Measurements from ENCODE around the gene CASK. TPM values are rescaled to one million over a fixed set of nuclear protein-coding genes. Genes with fewer than 3 reads are reported as not detected.
A peak's percentile ranks its signal among the peaks of the same experiment; 100 is the strongest.

The CASK gene, protein sequence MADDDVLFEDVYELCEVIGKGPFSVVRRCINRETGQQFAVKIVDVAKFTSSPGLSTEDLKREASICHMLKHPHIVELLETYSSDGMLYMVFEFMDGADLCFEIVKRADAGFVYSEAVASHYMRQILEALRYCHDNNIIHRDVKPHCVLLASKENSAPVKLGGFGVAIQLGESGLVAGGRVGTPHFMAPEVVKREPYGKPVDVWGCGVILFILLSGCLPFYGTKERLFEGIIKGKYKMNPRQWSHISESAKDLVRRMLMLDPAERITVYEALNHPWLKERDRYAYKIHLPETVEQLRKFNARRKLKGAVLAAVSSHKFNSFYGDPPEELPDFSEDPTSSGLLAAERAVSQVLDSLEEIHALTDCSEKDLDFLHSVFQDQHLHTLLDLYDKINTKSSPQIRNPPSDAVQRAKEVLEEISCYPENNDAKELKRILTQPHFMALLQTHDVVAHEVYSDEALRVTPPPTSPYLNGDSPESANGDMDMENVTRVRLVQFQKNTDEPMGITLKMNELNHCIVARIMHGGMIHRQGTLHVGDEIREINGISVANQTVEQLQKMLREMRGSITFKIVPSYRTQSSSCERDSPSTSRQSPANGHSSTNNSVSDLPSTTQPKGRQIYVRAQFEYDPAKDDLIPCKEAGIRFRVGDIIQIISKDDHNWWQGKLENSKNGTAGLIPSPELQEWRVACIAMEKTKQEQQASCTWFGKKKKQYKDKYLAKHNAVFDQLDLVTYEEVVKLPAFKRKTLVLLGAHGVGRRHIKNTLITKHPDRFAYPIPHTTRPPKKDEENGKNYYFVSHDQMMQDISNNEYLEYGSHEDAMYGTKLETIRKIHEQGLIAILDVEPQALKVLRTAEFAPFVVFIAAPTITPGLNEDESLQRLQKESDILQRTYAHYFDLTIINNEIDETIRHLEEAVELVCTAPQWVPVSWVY
- 7.0 TPM for polyA plus RNA-seq (2012; ENCODE audit: missing spikeins)

- peak; percentile 78 for FAIRE-seq
- TF ChIP-seq POLR2AphosphoS5 (IDR thresholded peaks at IDR 0.05; ENCODE audit: low read depth, low read length), result no peak
- no peak for TF ChIP-seq POLR2A (IDR thresholded peaks at IDR 0.05; ENCODE audit: low read depth, low read length)
- TF ChIP-seq TAF1 (IDR thresholded peaks at IDR 0.05; ENCODE audit: borderline replicate concordance, low read depth, low read length), result no peak
- peak; percentile 55 for DNase-seq (ENCODE audit: insufficient read length)
These were observed at the start of gene CASK for GRCh38 chrX:41923211-41923977. CASK (minus strand) TSS chrX:41923554; CDS start chrX:41922988, 566 bp downstream.

- no peak for FAIRE-seq
These were observed 48.0 kb upstream of the CASK start for GRCh38 chrX:41971346-41971745.

DNA sequence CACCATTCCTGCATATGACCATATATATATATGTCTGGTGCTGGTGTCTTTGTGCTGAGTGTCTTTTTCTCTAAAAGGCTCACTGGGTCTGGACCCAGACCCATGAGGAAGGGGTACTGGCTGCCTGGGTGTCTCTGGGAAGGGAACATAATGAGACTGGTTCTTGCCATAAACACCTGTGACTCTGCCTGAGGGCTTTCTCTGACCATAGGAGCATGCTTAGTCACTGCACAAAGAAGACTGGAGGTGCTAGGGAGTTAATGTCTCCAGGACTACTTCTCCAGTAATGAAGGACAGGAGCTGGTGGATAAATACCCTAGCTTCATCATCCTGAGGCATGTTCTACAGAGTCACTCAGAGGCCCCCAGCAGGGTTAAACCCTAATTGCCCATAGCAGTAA is 47.1 kb upstream of the CASK start:
- FAIRE-seq (no peak), DNase-seq (ENCODE audit: insufficient read length) (no peak)
- no peak for TF ChIP-seq TAF1 (IDR thresholded peaks at IDR 0.05; ENCODE audit: borderline replicate concordance, low read depth, low read length)
- no peak for TF ChIP-seq POLR2AphosphoS5 (IDR thresholded peaks at IDR 0.05; ENCODE audit: low read depth, low read length)
- TF ChIP-seq POLR2A (IDR thresholded peaks at IDR 0.05; ENCODE audit: low read depth, low read length), result no peak

More at GRCh38 chrX:41971346-41971745, 48.0 kb upstream of the CASK start:
- TF ChIP-seq TAF1 (IDR thresholded peaks at IDR 0.05; ENCODE audit: borderline replicate concordance, low read depth, low read length) (no peak), POLR2AphosphoS5 (IDR thresholded peaks at IDR 0.05; ENCODE audit: low read depth, low read length) (no peak), POLR2A (IDR thresholded peaks at IDR 0.05; ENCODE audit: low read depth, low read length) (no peak)
- no peak for DNase-seq (ENCODE audit: insufficient read length)

GRCh38 chrX:41963348-41963747 is 40.0 kb upstream of the CASK start:
- DNase-seq (ENCODE audit: insufficient read length) (no peak), FAIRE-seq (no peak)

DNA sequence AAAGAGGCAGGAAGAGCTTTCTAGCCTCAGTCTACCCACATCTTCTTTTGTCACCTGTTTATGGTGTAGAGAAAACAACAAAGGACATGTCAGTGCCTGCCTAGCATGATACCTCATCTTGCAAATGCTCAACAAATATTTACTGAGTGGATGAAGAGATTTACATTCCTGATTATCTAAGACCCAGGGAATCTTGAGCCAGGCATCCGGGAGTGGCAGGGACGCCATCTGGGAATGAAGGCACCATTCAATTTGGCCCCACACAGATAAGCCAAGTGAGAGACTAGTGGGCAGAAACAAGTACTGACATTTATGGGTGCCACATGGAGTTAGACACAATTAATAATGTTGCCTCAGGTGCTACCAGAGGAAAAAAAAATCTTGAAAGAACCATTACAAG is 36.8 kb upstream of the CASK start:
- FAIRE-seq (no peak), DNase-seq (ENCODE audit: insufficient read length) (no peak)
- TF ChIP-seq POLR2AphosphoS5 (IDR thresholded peaks at IDR 0.05; ENCODE audit: low read depth, low read length) (no peak), POLR2A (IDR thresholded peaks at IDR 0.05; ENCODE audit: low read depth, low read length) (no peak), TAF1 (IDR thresholded peaks at IDR 0.05; ENCODE audit: borderline replicate concordance, low read depth, low read length) (no peak)

More at GRCh38 chrX:41963348-41963747, 40.0 kb upstream of the CASK start:
- TF ChIP-seq POLR2A (IDR thresholded peaks at IDR 0.05; ENCODE audit: low read depth, low read length) (no peak), POLR2AphosphoS5 (IDR thresholded peaks at IDR 0.05; ENCODE audit: low read depth, low read length) (no peak), TAF1 (IDR thresholded peaks at IDR 0.05; ENCODE audit: borderline replicate concordance, low read depth, low read length) (no peak)

- TF ChIP-seq POLR2A (IDR thresholded peaks at IDR 0.05; ENCODE audit: low read depth, low read length) (no peak), TAF1 (IDR thresholded peaks at IDR 0.05; ENCODE audit: borderline replicate concordance, low read depth, low read length) (no peak), POLR2AphosphoS5 (IDR thresholded peaks at IDR 0.05; ENCODE audit: low read depth, low read length) (no peak)
- DNase-seq (ENCODE audit: insufficient read length) (no peak), FAIRE-seq (no peak)
These were observed 35.5 kb upstream of the CASK start for GRCh38 chrX:41958861-41959260.

DNA sequence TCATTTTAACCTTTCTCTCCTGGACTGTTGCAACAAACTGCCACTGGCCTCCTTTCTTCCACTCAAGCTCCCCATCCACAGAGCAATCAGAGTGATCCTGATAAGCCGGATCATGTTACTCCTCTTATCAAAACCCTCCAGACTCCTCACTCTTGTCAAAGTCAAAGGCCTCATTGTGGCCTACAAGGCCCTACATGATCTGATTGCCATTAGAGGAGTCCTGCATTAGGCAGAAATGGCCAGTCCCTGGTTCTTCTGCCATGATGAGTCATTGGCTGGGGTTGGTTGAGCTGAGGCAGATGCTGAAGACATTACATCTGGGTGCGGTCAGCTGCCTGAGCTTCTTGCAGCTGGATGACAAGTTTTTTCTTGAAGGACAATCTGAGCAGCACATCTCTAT is 32.7 kb upstream of the CASK start:
- FAIRE-seq (no peak), DNase-seq (ENCODE audit: insufficient read length) (no peak)
- no peak for TF ChIP-seq TAF1 (IDR thresholded peaks at IDR 0.05; ENCODE audit: borderline replicate concordance, low read depth, low read length)
- TF ChIP-seq POLR2A (IDR thresholded peaks at IDR 0.05; ENCODE audit: low read depth, low read length), result no peak
- no peak for TF ChIP-seq POLR2AphosphoS5 (IDR thresholded peaks at IDR 0.05; ENCODE audit: low read depth, low read length)

GRCh38 chrX:41952102-41952501 is 28.7 kb upstream of the CASK start:
- no peak for DNase-seq (ENCODE audit: insufficient read length)
- FAIRE-seq, result no peak
- TF ChIP-seq TAF1 (IDR thresholded peaks at IDR 0.05; ENCODE audit: borderline replicate concordance, low read depth, low read length) (no peak), POLR2AphosphoS5 (IDR thresholded peaks at IDR 0.05; ENCODE audit: low read depth, low read length) (no peak), POLR2A (IDR thresholded peaks at IDR 0.05; ENCODE audit: low read depth, low read length) (no peak)

GRCh38 chrX:41946989-41947612 is 23.7 kb upstream of the CASK start:
- DNase-seq (ENCODE audit: insufficient read length) (no peak), FAIRE-seq (no peak)
- TF ChIP-seq POLR2A (IDR thresholded peaks at IDR 0.05; ENCODE audit: low read depth, low read length), result no peak
- TF ChIP-seq POLR2AphosphoS5 (IDR thresholded peaks at IDR 0.05; ENCODE audit: low read depth, low read length), result no peak
- TF ChIP-seq TAF1 (IDR thresholded peaks at IDR 0.05; ENCODE audit: borderline replicate concordance, low read depth, low read length), result no peak

DNA sequence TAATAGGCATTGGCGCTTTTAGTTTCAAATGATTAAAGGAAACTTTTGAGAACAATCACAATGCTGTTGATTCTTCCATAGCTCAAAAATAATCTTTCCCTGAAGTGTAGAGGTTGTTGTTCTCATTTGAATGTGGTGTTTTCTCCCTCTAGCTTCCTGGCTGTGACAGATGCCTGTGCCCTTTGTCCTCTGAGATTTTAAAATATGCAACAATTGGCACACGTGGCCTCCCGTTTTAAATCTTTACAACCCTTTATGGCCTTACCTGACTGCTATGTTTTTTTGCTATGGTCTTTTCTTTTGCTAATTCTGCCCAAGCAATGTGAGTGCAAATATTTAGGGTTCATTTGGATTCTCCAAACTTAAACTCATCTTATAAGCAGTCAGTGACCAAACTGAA is 22.9 kb upstream of the CASK start:
- FAIRE-seq (no peak), DNase-seq (ENCODE audit: insufficient read length) (no peak)
- TF ChIP-seq POLR2AphosphoS5 (IDR thresholded peaks at IDR 0.05; ENCODE audit: low read depth, low read length) (no peak), POLR2A (IDR thresholded peaks at IDR 0.05; ENCODE audit: low read depth, low read length) (no peak), TAF1 (IDR thresholded peaks at IDR 0.05; ENCODE audit: borderline replicate concordance, low read depth, low read length) (no peak)
